Mucosa of descending colon (tissue), 3 donors: Measurements from ENCODE around the gene PRKCE. TPM values are rescaled to one million over a fixed set of nuclear protein-coding genes. Genes with fewer than 3 reads are reported as not detected.

Experiments
- ATAC-seq: fragments of 200-7000 bp; cut with Tn5 transposase; one replicate; pipeline ENCODE4 v1.9.1; 2020; ENCODE audit warnings: mild to moderate bottlenecking, moderate library complexity
- DNase-seq, 3 donors: peaks; one replicate each; pipeline ENCODE4 v3.0.0-alpha.2; 2020
- H3K36me3 ChIP-seq: fragments of 200-600 bp; one replicate; pipeline ENCODE4 v1.8.0; 2021; ENCODE audit warnings: low read depth, mild to moderate bottlenecking
- H3K4me1 ChIP-seq: fragments of 200-600 bp; one replicate; pipeline ENCODE4 v1.8.0; 2021; ENCODE audit warnings: low read depth, mild to moderate bottlenecking
- H3K4me3 ChIP-seq: fragments of 200-600 bp; one replicate; pipeline ENCODE4 v1.8.0; 2021; ENCODE audit warnings: mild to moderate bottlenecking
- H3K9me3 ChIP-seq: fragments of 200-600 bp; one replicate; pipeline ENCODE4 v1.8.0; 2021; ENCODE audit warnings: mild to moderate bottlenecking
- intact Hi-C, 2 donors: fragments of 100-400 bp; cut with DNase I in 1 of 2; cut with micrococcal nuclease in 1 of 2; formaldehyde crosslinking; loops; one replicate each; pipeline versions ENCODE4 v1.11.0 to v1.11.1; 2022; cut with DNase I, micrococcal nuclease
- total RNA-seq, 3 donors: library from RNA; stranded (reverse); fragmentation: NEBNext Ultra II Directional in 2 of 3; extraction: Animal tissue kit (Norgen Biotek cat#: 25700) in 2 of 3; gene quantifications; one replicate each; pipeline versions ENCODE4 v1.2.1 to v1.2.4, GENCODE V29; 2021 to 2023
- TF ChIP-seq, protein P1 (sequence below): fragments of 200-600 bp; IDR thresholded peaks from one replicate; pipeline ENCODE4 v1.8.0; 2022; ENCODE audit warnings: antibody characterized with exemption, mild to moderate bottlenecking
- donor health status: DM: no; HTN: no; CAD: no; lungs with moderate emphysema.
- donor health status: DM: no; HTN: no; CAD: no.
- donor health status: DM: no; HTN: yes; CAD: no.

PRKCE gene
- total RNA-seq, 3 donors from 2014 or later, result 24.5 to 52.0 (median 32.7) TPM

- Histone ChIP-seq H3K36me3 (no peaks in the 10 kb centered on the region), H3K9me3 (no peaks in the 10 kb centered on the region), H3K4me3 (no peak overlapping the region), H3K4me1 (peaks cover 9% of the 10 kb centered on the region)
- peak; percentile 40 for ATAC-seq
- TF ChIP-seq, protein P1, sequence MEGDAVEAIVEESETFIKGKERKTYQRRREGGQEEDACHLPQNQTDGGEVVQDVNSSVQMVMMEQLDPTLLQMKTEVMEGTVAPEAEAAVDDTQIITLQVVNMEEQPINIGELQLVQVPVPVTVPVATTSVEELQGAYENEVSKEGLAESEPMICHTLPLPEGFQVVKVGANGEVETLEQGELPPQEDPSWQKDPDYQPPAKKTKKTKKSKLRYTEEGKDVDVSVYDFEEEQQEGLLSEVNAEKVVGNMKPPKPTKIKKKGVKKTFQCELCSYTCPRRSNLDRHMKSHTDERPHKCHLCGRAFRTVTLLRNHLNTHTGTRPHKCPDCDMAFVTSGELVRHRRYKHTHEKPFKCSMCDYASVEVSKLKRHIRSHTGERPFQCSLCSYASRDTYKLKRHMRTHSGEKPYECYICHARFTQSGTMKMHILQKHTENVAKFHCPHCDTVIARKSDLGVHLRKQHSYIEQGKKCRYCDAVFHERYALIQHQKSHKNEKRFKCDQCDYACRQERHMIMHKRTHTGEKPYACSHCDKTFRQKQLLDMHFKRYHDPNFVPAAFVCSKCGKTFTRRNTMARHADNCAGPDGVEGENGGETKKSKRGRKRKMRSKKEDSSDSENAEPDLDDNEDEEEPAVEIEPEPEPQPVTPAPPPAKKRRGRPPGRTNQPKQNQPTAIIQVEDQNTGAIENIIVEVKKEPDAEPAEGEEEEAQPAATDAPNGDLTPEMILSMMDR, result no peak
- intact Hi-C loops, result no loop called here
- no peak for DNase-seq
These were observed 585.7 kb downstream of the PRKCE start for GRCh38 chr2:46236876-46237859.

Other genes starting within 250 kb of the PRKCE start
- 10 to 100 TPM; 17.2 to 20.9 (median 17.3) TPM for gene SRBD1, start 40.4 kb upstream of the PRKCE start, total RNA-seq